NCI-H2196 treated with DMSO at 0.1 percent for 48 hours (cell line): ENCODE data around the gene KLC1.
A peak's percentile ranks its signal among the peaks of the same experiment; 100 is the strongest.
"Not testable (repeated sequence)": the region's sequence is repeated elsewhere in the genome, so short reads cannot be mapped to it uniquely, and the experiment has no call there.

Experiments used
- DNase-seq: peaks from one replicate; lab custom pipeline; 2025; ENCODE audit not compliant: unreplicated experiment; lab: John Stamatoyannopoulos, UW

Gene KLC1

GRCh38 chr14:103688906-103689902, 60.2 kb downstream of the KLC1 start:
- DNase-seq: no peak

DNA sequence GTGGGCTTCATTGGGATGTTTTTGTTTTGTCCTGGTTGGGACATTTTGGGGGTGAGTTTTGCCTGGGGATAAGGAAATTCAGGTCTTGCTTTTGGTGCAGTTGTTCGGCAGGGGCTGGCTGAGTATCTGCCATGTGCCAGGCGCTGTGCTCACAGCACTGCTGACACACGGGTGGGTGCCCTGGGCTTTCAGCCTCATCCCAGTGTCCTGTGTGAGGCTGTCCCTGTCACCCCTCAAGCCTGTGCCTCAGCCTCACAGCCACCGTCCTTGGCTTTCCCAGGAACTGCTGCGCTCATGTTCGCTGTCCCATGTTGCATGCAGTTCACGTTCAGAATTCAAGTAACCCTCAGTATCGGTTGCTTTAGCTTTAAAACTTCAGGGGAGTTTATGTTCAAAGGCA, 61.3 kb downstream of the KLC1 start:
- no peak for DNase-seq

DNA sequence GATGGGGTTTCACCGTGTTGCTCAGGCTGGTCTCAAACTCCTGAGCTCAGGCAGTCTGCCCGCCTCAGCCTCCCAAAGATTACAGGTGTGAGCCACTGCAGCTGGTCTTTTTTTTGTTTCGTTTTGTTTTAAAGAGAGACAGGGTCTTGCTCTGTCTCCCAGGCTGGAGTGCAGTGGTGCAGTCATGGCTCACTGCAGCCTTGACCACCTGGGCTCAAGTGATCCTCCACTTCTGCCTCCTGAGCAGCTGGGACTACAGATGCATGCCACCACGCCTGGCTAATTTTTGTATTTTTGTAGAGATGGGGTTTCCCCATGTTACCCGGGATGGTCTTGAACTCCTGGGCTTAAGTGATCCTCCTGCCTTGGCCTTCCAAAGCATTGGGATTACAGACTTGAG, 62.6 kb downstream of the KLC1 start:
- not testable (repeated sequence) for DNase-seq

DNA sequence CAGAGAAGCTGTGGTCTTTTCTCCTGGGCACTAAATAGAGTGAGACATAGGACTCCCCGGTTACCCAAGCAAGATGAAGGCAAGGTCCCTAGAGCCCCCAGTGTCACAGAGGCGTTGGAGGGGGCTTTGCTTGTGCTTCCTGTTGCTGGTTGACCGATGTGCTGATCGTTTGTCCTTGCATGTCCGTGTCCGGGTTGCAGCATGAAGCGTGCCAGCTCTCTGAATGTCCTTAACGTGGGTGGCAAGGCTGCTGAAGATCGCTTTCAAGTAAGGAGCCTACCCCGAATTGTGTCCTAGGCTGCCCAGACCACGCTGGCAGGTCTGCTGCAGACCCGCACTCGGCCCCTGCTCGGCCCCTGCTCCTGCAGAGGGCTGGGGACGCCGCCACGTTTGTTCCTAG, 63.1 kb downstream of the KLC1 start:
- DNase-seq: no peak

GRCh38 chr14:103692871-103693270, 63.9 kb downstream of the KLC1 start:
- no peak for DNase-seq

DNA sequence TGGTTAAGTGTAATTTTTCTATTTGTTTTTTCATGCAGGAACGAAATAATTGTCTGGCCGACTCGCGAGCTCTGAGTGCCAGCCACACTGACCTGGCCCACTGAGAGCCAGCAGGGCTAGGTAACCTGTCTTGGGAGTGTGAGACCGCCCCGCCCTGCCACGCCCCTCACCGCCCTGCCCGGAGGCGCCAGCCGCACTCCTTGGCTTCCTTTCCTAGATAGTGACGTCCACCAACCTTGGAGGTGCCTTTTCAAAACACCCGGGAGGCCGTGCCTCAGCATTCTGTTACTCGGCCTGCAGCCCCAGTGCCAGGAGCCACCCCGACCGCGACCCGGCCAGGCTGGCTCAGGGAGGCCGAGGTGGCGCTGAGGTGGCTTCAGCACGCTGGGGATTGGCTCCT, 64.5 kb downstream of the KLC1 start:
- no peak for DNase-seq

- no peak for DNase-seq
Measured at GRCh38 chr14:103694572-103695026, 65.6 kb downstream of the KLC1 start.

DNA sequence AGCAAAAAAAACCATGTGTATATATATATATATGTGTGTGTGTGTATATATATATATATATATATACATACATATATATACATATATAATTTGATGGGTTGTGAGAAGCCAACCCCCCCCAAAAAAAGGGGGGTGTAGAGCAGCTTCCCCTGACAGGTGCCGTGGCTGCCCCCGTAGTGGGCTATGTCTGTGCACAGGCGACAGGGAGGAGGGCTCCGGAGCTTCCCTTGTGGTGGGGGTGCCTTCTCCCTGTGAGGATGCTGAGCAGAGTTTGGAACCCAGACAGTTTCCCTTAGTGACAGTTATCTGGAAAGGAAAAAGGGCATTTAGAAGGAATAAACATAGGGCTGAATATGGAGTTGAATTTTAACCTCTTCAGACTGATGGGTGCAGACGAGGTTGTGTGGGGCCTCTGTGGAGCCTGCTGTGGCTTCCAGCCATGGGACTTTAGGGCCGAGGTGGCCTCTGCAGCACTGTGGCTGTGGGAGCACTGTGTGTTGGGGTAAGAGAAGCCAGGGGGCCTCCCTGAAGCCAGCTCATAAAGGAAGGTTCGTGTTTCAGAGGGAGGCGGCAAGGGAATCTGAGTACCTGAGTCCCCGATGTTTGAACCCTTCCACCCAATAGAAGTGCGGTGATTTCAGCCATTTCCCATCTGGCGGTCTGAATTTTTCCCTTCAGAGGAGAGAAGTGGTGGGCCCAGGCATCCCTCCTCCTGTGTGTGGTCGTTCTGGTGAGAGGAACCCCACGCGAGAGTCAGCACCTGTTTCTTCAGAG, 66.5 kb downstream of the KLC1 start:
- no peak for DNase-seq

- no peak for DNase-seq
Measured at GRCh38 chr14:103696070-103696402, 67.0 kb downstream of the KLC1 start.

GRCh38 chr14:103696466-103697071, 67.6 kb downstream of the KLC1 start:
- no peak for DNase-seq

- DNase-seq: no peak
Measured at GRCh38 chr14:103697206-103697602, 68.2 kb downstream of the KLC1 start.

DNA sequence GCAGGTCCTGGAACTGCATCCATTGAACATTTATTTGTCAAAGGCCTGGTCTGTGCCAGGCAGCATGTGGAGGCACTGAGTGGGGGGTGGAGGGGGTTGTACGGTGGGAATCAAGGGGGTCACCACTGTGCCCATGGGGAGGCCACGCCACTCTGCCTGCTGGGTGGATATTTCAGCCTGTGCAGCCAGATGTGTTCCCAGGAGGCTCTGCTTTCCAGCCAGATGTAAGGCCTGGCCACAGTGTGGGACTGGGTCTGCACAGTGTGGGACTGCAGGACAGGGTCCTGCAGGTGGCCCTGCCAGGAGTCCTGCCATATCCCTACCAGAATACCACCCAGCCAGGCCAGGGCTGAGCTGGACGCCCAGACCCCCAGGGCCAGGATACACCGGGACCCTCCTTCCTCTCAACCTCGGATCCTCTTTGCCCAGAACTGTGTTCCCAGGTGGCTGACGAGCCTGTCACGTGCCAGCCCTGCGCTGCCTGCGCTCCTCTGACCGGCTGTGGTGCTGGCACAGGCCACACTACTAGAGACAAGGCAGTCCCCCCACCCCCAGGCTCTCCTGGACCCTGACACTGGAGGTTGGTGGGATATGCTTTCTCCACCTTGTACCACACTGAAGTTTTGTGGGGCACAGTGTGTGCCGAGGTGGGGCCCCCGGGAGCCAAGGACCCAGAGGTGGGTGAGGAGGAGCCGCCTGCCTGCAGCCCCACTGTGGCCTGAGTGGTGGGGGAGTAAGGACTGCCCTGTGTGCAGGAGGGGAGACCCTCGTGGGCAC, 68.8 kb downstream of the KLC1 start:
- no peak for DNase-seq

GRCh38 chr14:103698380-103699260, 69.6 kb downstream of the KLC1 start:
- DNase-seq: peak; percentile 29

DNA sequence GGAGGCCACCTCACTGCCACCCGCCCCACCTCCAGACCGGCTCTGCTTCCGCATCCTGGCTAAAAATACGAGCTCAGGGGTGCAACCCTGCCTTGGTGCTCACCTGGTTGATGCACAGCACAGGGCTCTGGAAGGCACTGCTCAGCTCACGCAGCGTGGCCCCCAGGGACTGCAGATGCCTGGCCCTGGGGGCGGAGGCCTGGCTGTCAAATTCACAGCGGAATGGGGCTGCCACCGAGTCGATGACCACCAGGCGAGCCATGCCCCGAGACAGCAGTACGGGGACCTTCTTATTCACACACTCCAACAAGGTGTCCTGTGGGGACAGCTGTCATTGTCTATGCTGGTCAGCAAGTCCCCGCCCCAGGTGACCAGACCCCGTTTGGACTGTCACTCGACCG, 70.2 kb downstream of the KLC1 start:
- no peak for DNase-seq

- DNase-seq: no peak
Measured at GRCh38 chr14:103699901-103700752, 71.1 kb downstream of the KLC1 start.

GRCh38 chr14:103700753-103701490, 71.9 kb downstream of the KLC1 start:
- DNase-seq: no peak

DNA sequence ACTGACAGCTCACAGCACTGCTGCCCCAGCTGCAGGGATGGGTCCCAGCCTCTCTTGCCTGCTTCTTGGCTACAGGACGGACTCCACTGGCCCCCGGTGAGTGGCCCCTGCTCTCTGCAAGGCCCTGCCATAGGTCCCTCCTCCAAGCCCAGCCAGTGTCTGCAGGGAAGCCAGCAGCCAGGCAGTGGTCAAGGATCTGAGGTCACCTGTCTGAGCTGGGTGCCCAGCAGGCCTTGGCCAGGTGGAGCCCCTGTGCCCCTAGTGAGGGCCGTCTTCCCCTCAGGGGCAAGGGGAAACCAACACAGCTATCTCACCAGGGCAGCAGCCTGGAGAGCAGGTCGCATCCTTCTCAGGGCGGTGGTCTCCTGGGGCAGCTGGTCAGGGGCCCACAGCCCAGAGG, 73.1 kb downstream of the KLC1 start:
- no peak for DNase-seq
